Brain microvascular endothelial cell (primary cell): ENCODE measurements around the gene ZNF407.

Experiments used
- DNase-seq: peaks from one replicate; pipeline ENCODE4 v3.0.0-alpha.2; 2020
- H3K27ac ChIP-seq: fragments of 250-450 bp; sonication (Bioruptor Pico); 2 replicates; pipeline ENCODE4 v1.5.1; 2020; ENCODE audit warnings: mild to moderate bottlenecking, moderate library complexity
- H3K27me3 ChIP-seq: fragments of 250-450 bp; sonication (Bioruptor Pico); replicated peaks from 2 replicates; pipeline ENCODE4 v1.5.1; 2020; ENCODE audit warnings: mild to moderate bottlenecking
- H3K36me3 ChIP-seq: fragments of 250-450 bp; sonication (Bioruptor Pico); replicated peaks from 2 replicates; pipeline ENCODE4 v1.5.1; 2020; ENCODE audit warnings: mild to moderate bottlenecking
- H3K4me3 ChIP-seq: 2 replicates; pipeline ENCODE4 v1.5.1; 2011; ENCODE audit warnings: low read depth, mild to moderate bottlenecking, control low read depth, low read length, moderate library complexity
- CTCF ChIP-seq: IDR thresholded peaks from 2 replicates; pipeline ENCODE4 v1.5.1; 2011; ENCODE audit warnings: low read depth, mild to moderate bottlenecking, moderate library complexity, low read length, control low read depth, inconsistent platforms; ENCODE audit errors: missing control alignments
- in situ Hi-C: cut with HindIII; loops from 2 replicates; pipeline ENCODE4 v1.10.0; 2017; ENCODE audit warnings: low sequenced_read_pairs, low pct_ligation_motif_present

Gene ZNF407

GRCh38 chr18:74582642-74583041 lies 15.0 kb upstream of the ZNF407 start:
- in situ Hi-C loops: no loop called here
- Histone ChIP-seq H3K27ac (no peak overlapping the region), H3K27me3 (no peaks in the 10 kb centered on the region), H3K36me3 (no peaks in the 10 kb centered on the region), H3K4me3 (no peak overlapping the region)
- DNase-seq: no peak
- no peak for TF ChIP-seq CTCF

GRCh38 chr18:74587441-74587840 lies 10.2 kb upstream of the ZNF407 start:
- TF ChIP-seq CTCF: no peak
- in situ Hi-C loops: no loop called here
- Histone ChIP-seq H3K27me3 (no peaks in the 10 kb centered on the region), H3K4me3 (no peak overlapping the region), H3K27ac (no peak overlapping the region), H3K36me3 (no peaks in the 10 kb centered on the region)
- DNase-seq: no peak

- TF ChIP-seq CTCF: no peak
- in situ Hi-C loops: no loop called here
- H3K36me3 ChIP-seq: no peaks in the 10 kb centered on the region
- no peaks in the 10 kb centered on the region for H3K27me3 ChIP-seq
- H3K27ac ChIP-seq: no peak overlapping the region
- no peak for DNase-seq
- no peak overlapping the region for H3K4me3 ChIP-seq
Observed at GRCh38 chr18:74589021-74589420, 8.6 kb upstream of the ZNF407 start.

GRCh38 chr18:74589811-74590210 lies 7.9 kb upstream of the ZNF407 start:
- Histone ChIP-seq H3K4me3 (no peak overlapping the region), H3K27me3 (no peaks in the 10 kb centered on the region), H3K27ac (no peak overlapping the region), H3K36me3 (no peaks in the 10 kb centered on the region)
- no peak for TF ChIP-seq CTCF
- in situ Hi-C loops: no loop called here
- no peak for DNase-seq

GRCh38 chr18:74590671-74591070 lies 7.0 kb upstream of the ZNF407 start:
- no peak overlapping the region for H3K27ac ChIP-seq
- in situ Hi-C loops: no loop called here
- DNase-seq: no peak

More at GRCh38 chr18:74590671-74591070, 7.0 kb upstream of the ZNF407 start:
- Histone ChIP-seq H3K27me3 (no peaks in the 10 kb centered on the region), H3K36me3 (no peaks in the 10 kb centered on the region), H3K4me3 (no peak overlapping the region)
- no peak for TF ChIP-seq CTCF
